Heart left ventricle (tissue), 16 donors: ENCODE measurements around the gene AFAP1L2. TPM values are rescaled to one million over a fixed set of nuclear protein-coding genes. Genes with fewer than 3 reads are reported as not detected.

ENCODE experiments used
- ATAC-seq, 4 donors: fragments of 200-7000 bp; cut with Tn5 transposase; one replicate each; pipeline ENCODE4 v1.9.1; 2020 to 2022; ENCODE audit warnings: moderate library complexity in 4 of 4, mild to moderate bottlenecking in 3 of 4, moderate number of reproducible peaks in 1 of 4
- DNase-seq, 5 donors: peaks; one replicate each; pipeline ENCODE4 v3.0.0-alpha.2; 2020
- H3K27ac ChIP-seq, 12 donors: fragments of 200-600 bp; sonication (generic) in 4 of 12; one replicate each; pipeline versions ENCODE4 v1.5.0 to v1.8.0; 2016 to 2022; ENCODE audit warnings: mild to moderate bottlenecking in 2 of 12
- H3K27me3 ChIP-seq, 9 donors: fragments of 200-600 bp; sonication (generic) in 2 of 9; one replicate each; pipeline versions ENCODE4 v1.5.1 to v1.8.0; 2016 to 2022; ENCODE audit warnings: mild to moderate bottlenecking in 3 of 9
- H3K36me3 ChIP-seq, 9 donors: fragments of 200-600 bp; sonication (generic) in 2 of 9; one replicate each; pipeline versions ENCODE4 v1.5.0 to v1.8.0; 2018 to 2022; ENCODE audit warnings: mild to moderate bottlenecking in 2 of 9
- H3K4me1 ChIP-seq, 12 donors: fragments of 200-600 bp; sonication (generic) in 4 of 12; one replicate each; pipeline versions ENCODE4 v1.5.0 to v1.8.0; 2016 to 2022; ENCODE audit warnings: mild to moderate bottlenecking in 3 of 12
- H3K4me3 ChIP-seq, 12 donors: fragments of 200-600 bp; sonication (generic) in 4 of 12; one replicate each; pipeline versions ENCODE4 v1.5.0 to v1.8.0; 2017 to 2022; ENCODE audit warnings: mild to moderate bottlenecking in 9 of 12, moderate library complexity in 4 of 12
- H3K9me3 ChIP-seq, 12 donors: fragments of 200-600 bp; sonication (generic) in 4 of 12; one replicate each; pipeline versions ENCODE4 v1.5.0 to v1.8.0; 2016 to 2022; ENCODE audit warnings: mild to moderate bottlenecking in 1 of 12
- POLR2A ChIP-seq, 2 donors: fragments of 450-650 bp; IDR thresholded peaks; one replicate each; pipeline ENCODE4 v1.6.1; 2017; ENCODE audit warnings: antibody characterized with exemption in 2 of 2, mild to moderate bottlenecking in 2 of 2, moderate library complexity in 2 of 2
- WGBS, 4 donors: extraction: QIAGEN DNeasy Blood & Tissue Kit in 2 of 4; methylation state at CpG; one replicate each; pipeline versions ENCODE4 v1.1.5 to v1.1.7; 2013 to 2018; 5-methylcytosine and 5-hydroxymethylcytosine counted together
- intact Hi-C, 10 donors: fragments of 100-400 bp; cut with DNase I; formaldehyde crosslinking; loops; one replicate each; pipeline versions ENCODE4 v1.11.1 to v1.14.2; 2022
- polyA plus RNA-seq, 2 donors: library from polyadenylated mRNA; stranded (reverse); fragments of 200-250 nt; gene quantifications; one replicate each; pipeline ENCODE4 v1.2.3, GENCODE V29; 2013
- total RNA-seq, 9 donors: library from RNA; depleted of rRNA in 2 of 9; stranded (reverse); fragments of >200 nt in 2 of 9; fragmentation: NEBNext Ultra II Directional in 3 of 9; extraction: Animal tissue kit (Norgen Biotek cat#: 25700) in 3 of 9; gene quantifications; one replicate each; pipeline versions ENCODE4 v1.1.0 to v1.2.4, GENCODE V29; 2016 to 2023
- TF ChIP-seq, protein P1 (sequence below), 12 donors: fragments of 200-600 bp; sonication (generic) in 4 of 12; IDR thresholded peaks; one replicate each; pipeline versions ENCODE4 v1.5.0 to v1.8.0; 2018 to 2022; ENCODE audit warnings: antibody characterized with exemption in 12 of 12, mild to moderate bottlenecking in 5 of 12
- donor health status: ischemic (EF 13 %, LVEDD 7.1; RV severe dilation, severe dysfunction).
- donor health status: healthy with polysubstance abuse.
- donor health status: DM: no; HTN: yes; CAD: no.
- donor health status: DM: no; HTN: no; CAD: no.
- donor health status: ischemic (EF 25% LVEDD 6.9; RV normal size, moderate dysfunction).
- donor health status: ischemic (EF 25% LVEDD 5.7; RV mildly dilated, moderate dysfunction).
- donor health status: healthy.
- donor health status: DM: yes; HTN: yes; CAD: no.
- donor health status: ischemic (EF 35%, LVEDD 5.7; RV mildly dilated, moderate dysfunction).
- donor health status: nonischemic (EF 11% LVEDD 7.7; RV severe dilation, severe dysfunction).
- donor health status: DM: yes; HTN: yes; CAD: no.
- donor health status: PGD.
- donor health status: ischemic (EF 29% LVEDD 5.4; RV normal size, mild dysfunction).
- donor health status: nonischemic (EF 23%, LVEDD 6.1; RV moderate dilation, normal function).

The AFAP1L2 gene
- total and polyA plus RNA-seq, 11 donors, result 2.8 to 8.2 (median 4.3) TPM

DNA sequence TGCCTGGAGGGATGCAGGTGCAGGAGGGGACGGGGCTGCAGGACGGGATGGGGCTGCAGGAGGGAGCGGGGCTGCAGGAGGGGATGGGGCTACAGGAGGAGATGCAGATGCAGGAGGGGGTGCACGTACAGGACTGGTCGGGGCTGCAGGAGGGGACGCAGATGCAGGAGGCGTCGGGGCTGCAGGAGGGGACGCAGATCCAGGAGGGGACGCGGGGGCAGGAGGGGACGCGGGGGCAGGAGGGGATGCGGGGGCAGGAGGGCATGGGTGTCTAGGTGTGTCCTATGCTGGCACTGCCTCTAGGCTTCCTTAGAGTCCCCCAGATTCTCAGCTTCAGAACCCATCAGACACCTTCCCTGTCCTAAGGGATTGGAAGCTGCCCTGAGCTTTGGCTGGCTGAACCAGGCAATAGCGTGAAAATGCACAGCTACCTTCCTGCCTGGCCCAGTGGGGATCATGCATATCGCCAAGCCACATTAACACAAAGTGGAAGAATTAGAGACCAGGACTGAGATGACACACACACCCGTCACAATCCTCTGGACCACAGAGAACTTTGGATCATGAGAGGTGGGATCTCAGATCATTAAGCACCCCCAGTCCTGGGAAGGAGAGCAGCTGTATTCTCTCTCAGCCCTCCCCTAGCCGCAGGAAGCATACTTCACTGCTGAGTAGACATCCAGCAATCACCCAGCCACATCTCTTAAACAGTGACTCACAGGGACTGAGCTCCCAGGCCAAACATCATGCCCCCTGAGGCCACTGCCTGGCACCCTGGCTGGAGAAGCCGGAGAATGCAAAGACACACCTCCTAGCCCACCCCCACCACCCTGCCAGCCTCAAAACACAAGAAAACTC, 98.0 kb downstream of the AFAP1L2 start:
- WGBS, 4 donors, result 91 to 94% (median 91%) methylated on average over 17 to 18 of the region's 19 CpGs
- H3K9me3 ChIP-seq, result no peaks in the 10 kb centered on the region
- no peak for ATAC-seq

GRCh38 chr10:114305521-114305925, 98.8 kb downstream of the AFAP1L2 start:
- H3K4me1 ChIP-seq, result peaks cover 0 to 47% (median 13%) of the 10 kb centered on the region in 12 donors
- WGBS, 4 donors, result 92 to 94% (median 93%) methylated on average over 18 of the region's 18 CpGs
- TF ChIP-seq POLR2A (IDR thresholded peaks at IDR 0.05), result no peak
- TF ChIP-seq, protein P1, sequence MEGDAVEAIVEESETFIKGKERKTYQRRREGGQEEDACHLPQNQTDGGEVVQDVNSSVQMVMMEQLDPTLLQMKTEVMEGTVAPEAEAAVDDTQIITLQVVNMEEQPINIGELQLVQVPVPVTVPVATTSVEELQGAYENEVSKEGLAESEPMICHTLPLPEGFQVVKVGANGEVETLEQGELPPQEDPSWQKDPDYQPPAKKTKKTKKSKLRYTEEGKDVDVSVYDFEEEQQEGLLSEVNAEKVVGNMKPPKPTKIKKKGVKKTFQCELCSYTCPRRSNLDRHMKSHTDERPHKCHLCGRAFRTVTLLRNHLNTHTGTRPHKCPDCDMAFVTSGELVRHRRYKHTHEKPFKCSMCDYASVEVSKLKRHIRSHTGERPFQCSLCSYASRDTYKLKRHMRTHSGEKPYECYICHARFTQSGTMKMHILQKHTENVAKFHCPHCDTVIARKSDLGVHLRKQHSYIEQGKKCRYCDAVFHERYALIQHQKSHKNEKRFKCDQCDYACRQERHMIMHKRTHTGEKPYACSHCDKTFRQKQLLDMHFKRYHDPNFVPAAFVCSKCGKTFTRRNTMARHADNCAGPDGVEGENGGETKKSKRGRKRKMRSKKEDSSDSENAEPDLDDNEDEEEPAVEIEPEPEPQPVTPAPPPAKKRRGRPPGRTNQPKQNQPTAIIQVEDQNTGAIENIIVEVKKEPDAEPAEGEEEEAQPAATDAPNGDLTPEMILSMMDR (IDR thresholded peaks at IDR 0.05), result no peak

More for the DNA sequence above, 98.0 kb downstream of the AFAP1L2 start:
- H3K27me3 ChIP-seq, result no peaks in the 10 kb centered on the region
- intact Hi-C loops, result loop anchor here in 9 of 10 donors (5.0 to 10.0 kb wide), 8 partner anchors 98 to 518 kb away; partner anchors contain the start of genes FHIP2A (in 3 of the 9) and AFAP1L2 (in 1 of the 9)
- peaks cover 0 to 47% (median 13%) of the 10 kb centered on the region in 12 donors for H3K4me1 ChIP-seq
- DNase-seq, result no peak
- no peak for TF ChIP-seq POLR2A (IDR thresholded peaks at IDR 0.05)
- TF ChIP-seq, protein P1 (IDR thresholded peaks at IDR 0.05), result no peak
- H3K36me3 ChIP-seq, result peaks cover 0 to 5% (median 0%) of the 10 kb centered on the region in 9 donors
- no peak overlapping the region for H3K4me3 ChIP-seq
- no peak overlapping the region for H3K27ac ChIP-seq

DNA sequence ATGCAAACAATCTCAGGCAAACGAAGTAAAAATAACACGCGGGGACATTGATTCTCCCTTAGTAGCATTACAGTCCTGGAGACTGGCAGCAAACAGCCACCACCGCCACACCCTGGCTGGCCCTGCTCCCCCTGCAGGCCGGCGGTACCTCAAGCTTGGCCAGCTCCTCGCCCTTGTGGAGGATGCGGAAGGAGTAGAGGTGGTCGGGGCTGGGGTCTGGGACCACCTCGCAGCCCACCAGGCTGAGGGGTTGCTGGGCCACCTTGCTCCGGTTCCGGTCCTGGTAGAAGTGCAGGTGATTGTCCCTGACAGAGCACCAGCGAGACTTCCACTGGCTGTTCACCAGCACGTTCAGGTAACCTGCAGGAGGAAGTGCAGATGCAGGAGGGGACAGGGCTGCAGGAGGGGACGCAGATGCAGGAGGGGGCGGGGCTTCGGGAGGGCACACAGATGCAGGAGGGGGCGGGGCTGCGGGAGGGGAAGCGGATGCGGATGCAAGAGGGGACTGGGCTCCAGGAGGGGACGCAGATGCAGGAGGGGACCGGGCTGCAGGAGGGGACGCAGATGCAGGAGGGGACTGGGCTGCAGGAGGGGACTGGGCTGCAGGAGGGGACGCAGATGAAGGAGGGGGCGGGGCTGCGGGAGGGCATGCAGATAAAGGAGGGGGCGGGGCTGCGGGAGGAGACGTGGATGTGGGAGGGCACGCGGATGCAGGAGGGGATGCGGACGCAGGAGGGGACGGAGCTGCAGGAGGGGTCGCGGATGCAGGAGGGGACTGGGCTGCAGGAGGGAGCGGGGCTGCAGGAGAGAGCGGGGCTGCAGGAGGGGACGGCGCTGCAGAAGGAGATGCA, 99.5 kb downstream of the AFAP1L2 start:
- H3K27ac ChIP-seq, result peak overlapping the region in 11 of 12 donors; percentile 8 to 71 (median 52)
- no peak for TF ChIP-seq POLR2A (IDR thresholded peaks at IDR 0.05)
- TF ChIP-seq, protein P1 (IDR thresholded peaks at IDR 0.05), result peak in 10 of 12 donors; percentile 29 to 60 (median 41)
- H3K4me1 ChIP-seq, result peaks cover 0 to 47% (median 13%) of the 10 kb centered on the region in 12 donors
- WGBS, 4 donors, result 10 to 15% (median 13%) methylated on average over 41 of the region's 41 CpGs
- ATAC-seq (peak; percentile 68 to 84 (median 74)), DNase-seq (peak in 3 of 5 donors; percentile 45 to 64 (median 54))
- H3K4me3 ChIP-seq, result peak overlapping the region in 11 of 12 donors; percentile 11 to 60 (median 46)
- no peaks in the 10 kb centered on the region for H3K27me3 ChIP-seq
- H3K9me3 ChIP-seq, result no peaks in the 10 kb centered on the region
- intact Hi-C loops, result loop anchor here (5.0 to 10.0 kb wide), 18 partner anchors 98 to 520 kb away; partner anchors contain the start of genes AFAP1L2 (in 5 of the 10) and FHIP2A (in 3 of the 10)
- H3K36me3 ChIP-seq, result peaks cover 0 to 9% (median 3%) of the 10 kb centered on the region in 9 donors

More at GRCh38 chr10:114305521-114305925, 98.8 kb downstream of the AFAP1L2 start:
- ATAC-seq, result no peak
- Histone ChIP-seq H3K27ac (no peak overlapping the region), H3K27me3 (no peaks in the 10 kb centered on the region), H3K9me3 (no peaks in the 10 kb centered on the region), H3K36me3 (peaks cover 0 to 5% (median 0%) of the 10 kb centered on the region in 9 donors), H3K4me3 (no peak overlapping the region)
- no peak for DNase-seq
- intact Hi-C loops, result loop anchor here in 9 of 10 donors (5.0 to 10.0 kb wide), 8 partner anchors 99 to 519 kb away; partner anchors contain the start of genes FHIP2A (in 3 of the 9) and AFAP1L2 (in 1 of the 9)
